GM19463 (cell line): Measurements from ENCODE around the gene REM2.

Experiments
- ATAC-seq: cut with Tn5 transposase; IDR thresholded peaks from one replicate; pipeline ENCODE4 v1.9.1; 2021; ENCODE audit warnings: mild to moderate bottlenecking, moderate library complexity; ENCODE audit not compliant: unreplicated experiment

The REM2 gene

GRCh38 chr14:22872033-22872832, 10.8 kb upstream of the REM2 start:
- ATAC-seq: peak; percentile 25

- ATAC-seq: no peak
These were observed 10.0 kb upstream of the REM2 start for GRCh38 chr14:22872833-22873520.

DNA sequence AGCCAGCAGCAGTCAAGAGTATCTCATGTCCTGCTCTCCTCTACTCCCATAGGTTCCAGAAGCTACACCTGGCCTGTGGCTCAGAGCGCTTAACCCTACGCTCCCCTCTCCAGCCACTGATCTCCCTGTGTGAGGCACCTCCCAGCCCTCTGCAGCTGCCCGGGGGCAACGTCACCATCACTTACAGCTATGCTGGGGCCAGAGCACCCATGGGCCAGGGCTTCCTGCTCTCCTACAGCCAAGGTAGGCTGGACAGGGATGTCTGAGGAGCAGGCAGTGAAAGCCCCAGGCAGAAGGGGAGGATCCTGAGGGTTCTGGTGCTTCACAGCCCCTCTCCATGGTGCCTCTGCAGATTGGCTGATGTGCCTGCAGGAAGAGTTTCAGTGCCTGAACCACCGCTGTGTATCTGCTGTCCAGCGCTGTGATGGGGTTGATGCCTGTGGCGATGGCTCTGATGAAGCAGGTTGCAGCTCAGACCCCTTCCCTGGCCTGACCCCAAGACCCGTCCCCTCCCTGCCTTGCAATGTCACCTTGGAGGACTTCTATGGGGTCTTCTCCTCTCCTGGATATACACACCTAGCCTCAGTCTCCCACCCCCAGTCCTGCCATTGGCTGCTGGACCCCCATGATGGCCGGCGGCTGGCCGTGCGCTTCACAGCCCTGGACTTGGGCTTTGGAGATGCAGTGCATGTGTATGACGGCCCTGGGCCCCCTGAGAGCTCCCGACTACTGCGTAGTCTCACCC, 7.8 kb upstream of the REM2 start:
- no peak for ATAC-seq

GRCh38 chr14:22875748-22876319, 7.2 kb upstream of the REM2 start:
- no peak for ATAC-seq

GRCh38 chr14:22877000-22877501, 6.0 kb upstream of the REM2 start:
- no peak for ATAC-seq

DNA sequence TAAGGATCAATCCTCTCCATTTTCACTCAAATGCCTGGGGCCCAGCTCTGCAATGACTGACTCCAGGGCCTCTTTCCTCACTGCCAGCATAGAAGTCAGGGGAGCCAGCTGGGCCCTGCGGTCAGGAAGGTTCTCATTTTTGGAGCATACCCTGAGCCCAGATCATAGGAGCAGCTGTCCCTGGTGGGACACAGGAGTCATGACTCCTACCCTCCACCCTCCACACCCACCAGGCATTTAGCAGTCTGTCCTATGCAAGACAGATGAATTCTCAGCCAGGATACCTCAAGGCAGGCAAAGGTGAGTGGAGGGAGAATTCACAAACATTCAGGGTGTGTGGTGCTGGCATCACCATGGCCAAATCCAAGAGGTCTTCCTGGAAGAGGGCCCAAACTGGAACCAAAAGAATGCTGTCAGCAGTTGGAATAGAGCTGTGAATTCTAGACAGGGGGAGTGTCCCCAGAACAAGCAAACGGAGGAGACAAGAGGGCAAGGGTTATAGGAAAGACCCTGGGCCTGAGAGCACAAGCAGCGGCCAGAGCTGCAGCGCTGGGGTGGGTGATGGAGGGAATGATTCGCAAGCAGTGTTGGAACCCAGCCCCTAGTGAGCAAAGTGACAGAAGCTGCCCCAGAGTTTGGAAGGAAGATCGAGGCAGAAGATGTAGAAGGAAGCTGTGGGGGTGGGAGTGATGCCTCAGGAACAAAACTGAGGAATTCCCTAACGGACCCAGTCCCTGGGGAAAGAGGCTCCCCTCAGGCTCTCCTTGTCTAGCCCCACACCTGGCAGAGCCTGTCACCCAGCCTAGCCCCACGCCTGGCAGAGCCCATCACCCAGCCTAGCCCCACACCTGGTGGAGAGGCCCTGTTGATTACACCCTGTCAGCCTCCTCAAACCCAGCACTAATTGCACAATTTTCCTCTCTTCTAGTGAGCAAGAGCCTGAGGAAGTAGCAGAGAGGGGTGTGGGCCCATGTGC, 4.5 kb upstream of the REM2 start:
- ATAC-seq: no peak

- no peak for ATAC-seq
These were observed 958 bp upstream of the REM2 start for GRCh38 chr14:22882064-22882463.

GRCh38 chr14:22882529-22883172, 371 bp upstream of the REM2 start:
- ATAC-seq: no peak

DNA sequence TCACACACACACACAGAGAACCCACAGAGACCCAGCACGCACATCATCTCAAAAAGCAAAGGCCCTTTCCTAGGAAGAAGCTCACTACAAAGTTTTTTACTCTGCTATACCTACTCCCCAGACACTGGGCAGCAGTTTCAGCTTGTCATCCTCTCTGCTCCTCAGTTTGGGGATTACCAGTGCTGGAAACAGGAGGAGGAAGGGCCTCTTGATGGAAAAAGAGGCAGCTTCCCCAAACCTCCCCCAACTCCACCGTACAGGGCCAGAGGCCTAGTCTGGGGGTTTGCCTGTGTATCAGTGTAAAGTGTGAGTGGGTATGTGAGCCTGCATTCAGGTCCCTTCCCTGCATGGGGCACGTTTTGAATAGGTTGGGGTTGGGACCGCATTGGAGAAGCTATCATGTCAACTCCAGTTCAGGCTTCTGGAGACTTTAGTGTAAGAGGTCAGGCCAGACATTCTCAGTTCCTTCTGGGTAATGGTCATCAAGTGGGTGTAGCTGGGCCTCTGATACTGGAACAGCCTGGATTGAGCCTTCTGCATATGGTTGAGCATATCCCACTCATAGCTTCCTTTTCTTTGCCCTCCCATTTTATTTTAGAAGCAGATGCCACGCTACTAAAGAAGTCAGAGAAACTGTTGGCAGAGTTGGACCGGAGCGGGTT, 1.2 kb downstream of the REM2 start:
- no peak for ATAC-seq

DNA sequence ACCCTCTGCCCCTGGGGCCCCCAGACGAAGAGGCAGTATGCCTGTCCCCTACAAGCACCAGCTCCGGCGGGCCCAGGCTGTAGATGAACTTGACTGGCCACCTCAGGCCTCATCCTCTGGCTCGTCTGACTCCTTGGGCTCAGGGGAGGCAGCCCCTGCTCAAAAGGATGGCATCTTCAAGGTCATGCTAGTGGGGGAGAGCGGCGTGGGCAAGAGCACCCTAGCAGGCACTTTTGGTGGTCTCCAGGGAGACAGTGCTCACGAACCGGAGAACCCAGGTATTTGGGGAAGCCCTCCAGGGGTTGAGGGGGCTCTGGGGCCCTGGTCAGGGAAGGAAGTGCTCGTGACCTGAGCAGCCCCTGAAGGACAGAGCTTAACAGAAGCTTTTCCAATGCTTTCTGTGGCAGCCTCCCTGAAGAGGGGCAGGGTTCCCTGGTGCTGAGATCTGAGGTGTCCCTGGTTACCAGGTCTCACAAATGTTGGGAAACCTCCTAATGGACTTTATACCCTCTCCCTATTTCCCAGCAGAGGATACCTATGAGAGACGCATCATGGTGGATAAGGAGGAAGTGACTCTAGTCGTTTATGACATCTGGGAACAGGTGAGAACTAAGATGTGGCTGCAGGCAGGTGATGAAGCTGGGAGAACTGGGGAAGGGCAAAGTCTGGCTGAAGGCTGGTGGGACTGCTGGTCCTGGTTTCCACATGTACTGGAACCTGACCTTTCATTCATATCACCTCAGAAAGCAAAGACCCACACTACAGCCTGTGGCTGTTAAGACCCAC, 1.9 kb downstream of the REM2 start:
- ATAC-seq: no peak

DNA sequence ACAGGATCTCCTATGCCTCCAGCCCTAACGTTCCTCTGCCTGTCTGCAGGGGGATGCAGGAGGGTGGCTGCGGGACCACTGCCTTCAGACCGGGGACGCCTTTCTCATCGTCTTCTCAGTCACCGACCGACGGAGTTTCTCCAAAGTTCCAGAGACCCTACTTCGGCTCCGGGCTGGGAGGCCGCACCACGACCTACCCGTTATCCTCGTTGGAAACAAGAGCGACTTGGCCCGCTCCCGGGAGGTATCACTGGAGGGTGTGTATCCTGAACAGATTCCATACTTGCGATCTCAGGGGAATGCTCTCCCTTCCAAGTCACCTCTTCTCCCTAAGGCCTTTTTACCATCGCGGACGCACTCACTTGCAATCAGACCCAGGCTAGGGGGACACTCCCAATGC, 3.0 kb downstream of the REM2 start:
- no peak for ATAC-seq

DNA sequence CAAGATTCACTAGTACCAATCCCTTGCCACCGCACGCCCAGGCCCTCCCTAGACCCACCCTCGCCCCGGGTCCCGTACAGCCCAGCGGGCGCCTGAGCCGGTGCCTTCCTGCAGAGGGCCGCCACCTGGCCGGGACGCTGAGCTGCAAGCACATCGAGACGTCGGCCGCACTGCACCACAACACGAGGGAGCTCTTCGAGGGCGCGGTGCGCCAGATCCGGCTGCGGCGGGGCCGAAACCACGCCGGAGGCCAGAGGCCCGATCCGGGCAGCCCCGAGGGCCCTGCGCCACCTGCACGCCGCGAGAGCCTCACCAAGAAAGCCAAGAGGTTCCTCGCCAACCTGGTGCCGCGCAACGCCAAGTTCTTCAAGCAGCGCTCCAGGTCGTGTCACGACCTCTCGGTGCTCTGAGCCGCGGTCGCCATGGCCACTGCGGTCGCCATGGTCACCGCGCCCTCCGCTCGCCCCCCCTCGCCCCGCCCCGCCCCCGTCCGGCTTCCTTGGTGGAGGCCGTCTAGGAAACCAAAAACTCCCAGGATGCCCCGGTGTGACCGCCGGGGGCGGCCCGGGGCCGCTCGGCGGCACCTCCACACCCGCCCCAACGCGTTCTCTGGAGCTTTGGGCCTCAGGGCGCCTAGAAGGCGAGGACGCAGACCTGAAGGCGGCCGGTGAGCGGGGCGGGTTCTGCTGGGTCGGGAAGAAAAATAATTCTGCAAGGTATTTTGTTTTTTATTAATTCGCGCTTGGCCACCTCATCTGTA, 3.7 kb downstream of the REM2 start:
- ATAC-seq: peak; percentile 53

- peak; percentile 40 for ATAC-seq
These were observed 4.4 kb downstream of the REM2 start for GRCh38 chr14:22887260-22887989.

- peak; percentile 45 for ATAC-seq
These were observed 5.0 kb downstream of the REM2 start for GRCh38 chr14:22887990-22888378.

GRCh38 chr14:22888662-22889061, 5.6 kb downstream of the REM2 start:
- ATAC-seq: no peak

- ATAC-seq: no peak
These were observed 7.4 kb downstream of the REM2 start for GRCh38 chr14:22890416-22890815.

- ATAC-seq: no peak
These were observed 9.5 kb downstream of the REM2 start for GRCh38 chr14:22892488-22892887.
